SK-N-MC (cell line): ENCODE measurements around the gene TANGO6.

Experiments used
- DNase-seq: peaks from one replicate; pipeline ENCODE4 v3.0.0-alpha.2; 2011; ENCODE audit warnings: low read depth, low spot score
- H3K27ac ChIP-seq: fragments of 200-600 bp; sonication (generic); 2 replicates; pipeline ENCODE4 v1.5.1; 2016; ENCODE audit warnings: mixed run types
- H3K36me3 ChIP-seq: fragments of 200-600 bp; sonication (generic); 2 replicates; pipeline ENCODE4 v1.6.1; 2017; ENCODE audit warnings: antibody characterized with exemption, low read length, mixed read lengths; ENCODE audit not compliant: insufficient read depth
- H3K4me3 ChIP-seq: fragments of 200-600 bp; sonication (generic); 2 replicates; pipeline ENCODE4 v1.5.1; 2016
- H3K9ac ChIP-seq: fragments of 200-600 bp; sonication (generic); 2 replicates; pipeline ENCODE4 v1.8.0; 2017; ENCODE audit warnings: mixed run types, mixed read lengths; ENCODE audit not compliant: insufficient read length
- H3K9me3 ChIP-seq: fragments of 200-600 bp; sonication (generic); 2 replicates; pipeline ENCODE4 v1.6.1; 2017; ENCODE audit warnings: low read depth, mild to moderate bottlenecking, antibody characterized with exemption, low read length, moderate library complexity, mixed read lengths
- EZH2 ChIP-seq: fragments of 200-600 bp; sonication (generic); IDR thresholded peaks from one replicate; pipeline ENCODE4 v1.6.1; 2017; ENCODE audit warnings: antibody characterized with exemption
- FOXP2 ChIP-seq: optimal IDR thresholded peaks from 2 replicates; pipeline ENCODE3; 2011; ENCODE audit warnings: mild to moderate bottlenecking, moderate library complexity; ENCODE audit not compliant: insufficient read depth; ENCODE audit errors: extremely low read length, control extremely low read depth
- POLR2AphosphoS5 ChIP-seq: IDR thresholded peaks from 2 replicates; pipeline ENCODE4 v1.6.1; 2012; ENCODE audit warnings: mild to moderate bottlenecking, low read depth, low read length, borderline replicate concordance

The TANGO6 gene

GRCh38 chr16:69133373-69133954 is 290.1 kb downstream of the TANGO6 start:
- TF ChIP-seq FOXP2 (no peak), POLR2AphosphoS5 (no peak), EZH2 (no peak)
- peak overlapping the region; percentile 84 for H3K4me3 ChIP-seq
- H3K9ac ChIP-seq, result peak overlapping the region; percentile 72
- H3K9me3 ChIP-seq, result no peaks in the 10 kb centered on the region
- H3K36me3 ChIP-seq, result peaks cover 18% of the 10 kb centered on the region
- DNase-seq, result no peak
- H3K27ac ChIP-seq, result no peak overlapping the region
